GM18867 (cell line): ENCODE measurements around the gene BCL2L13.
"Not testable (repeated sequence)": the region's sequence is repeated elsewhere in the genome, so short reads cannot be mapped to it uniquely, and the experiment has no call there.

Experiments
- ATAC-seq: cut with Tn5 transposase; IDR thresholded peaks from one replicate; pipeline ENCODE4 v1.9.1; 2021; ENCODE audit warnings: mild to moderate bottlenecking, moderate library complexity; ENCODE audit not compliant: unreplicated experiment

The BCL2L13 gene

DNA sequence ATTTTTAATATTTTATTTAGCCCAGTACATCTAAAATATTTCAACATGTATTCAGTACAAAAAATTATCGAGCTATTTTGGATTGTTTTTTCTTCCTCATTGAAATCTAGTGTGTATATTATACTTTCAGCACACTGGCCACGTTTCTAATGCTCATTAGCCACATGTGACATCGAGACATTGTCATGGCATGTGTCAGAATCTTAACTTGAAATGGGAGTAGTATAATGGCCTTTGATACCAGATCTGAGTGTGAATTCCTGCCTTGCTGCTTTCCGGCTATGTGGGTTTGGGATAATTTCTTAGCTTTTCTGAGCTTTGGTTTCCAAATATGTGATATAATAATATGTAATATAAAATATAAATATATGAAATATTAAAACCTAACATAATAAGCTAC, 54.3 kb downstream of the BCL2L13 start:
- no peak for ATAC-seq

DNA sequence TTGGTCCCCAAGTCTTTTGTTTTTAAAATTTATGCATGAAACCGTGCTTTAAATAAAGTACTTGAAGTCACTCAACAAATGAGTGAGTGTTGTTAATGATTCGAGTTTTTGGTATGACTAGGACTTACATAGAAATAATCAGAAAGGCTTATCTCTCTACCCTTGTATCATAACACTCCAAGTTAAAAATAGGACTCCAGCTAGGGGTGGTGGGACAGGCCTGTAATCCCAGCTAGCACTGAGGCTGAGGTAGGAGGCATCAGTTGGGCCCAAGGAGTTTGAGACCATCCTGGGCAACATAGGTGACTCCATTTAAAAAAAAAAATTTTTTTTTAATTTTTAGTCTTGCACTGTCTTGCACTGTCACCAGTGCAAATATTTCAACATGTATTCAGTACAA, 55.6 kb downstream of the BCL2L13 start:
- ATAC-seq, result no peak

GRCh38 chr22:17694752-17695151, 56.2 kb downstream of the BCL2L13 start:
- ATAC-seq, result no peak

- no peak for ATAC-seq
Observed at GRCh38 chr22:17695986-17696385, 57.4 kb downstream of the BCL2L13 start.

- not testable (repeated sequence) for ATAC-seq
Observed at GRCh38 chr22:17697196-17697595, 58.6 kb downstream of the BCL2L13 start.

DNA sequence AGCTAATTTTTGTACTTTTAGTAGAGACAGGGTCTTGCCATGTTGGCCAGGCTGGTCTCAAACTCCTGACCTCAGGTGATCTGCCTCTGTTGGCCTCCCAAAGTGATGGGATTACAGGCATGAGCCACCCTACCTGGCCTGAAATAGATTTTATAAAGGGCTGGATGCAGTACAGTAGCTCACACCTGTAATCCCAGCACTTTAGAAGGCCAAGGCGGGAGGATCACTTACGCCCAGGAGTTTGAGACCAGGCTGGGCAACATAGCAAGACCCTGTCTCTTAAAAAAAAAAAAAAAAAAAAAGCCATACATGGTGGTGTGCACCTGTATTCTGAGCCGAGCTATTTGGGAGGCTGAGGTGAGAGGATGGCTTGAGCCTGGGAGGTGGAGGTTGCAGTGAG, 59.7 kb downstream of the BCL2L13 start:
- ATAC-seq, result not testable (repeated sequence)

DNA sequence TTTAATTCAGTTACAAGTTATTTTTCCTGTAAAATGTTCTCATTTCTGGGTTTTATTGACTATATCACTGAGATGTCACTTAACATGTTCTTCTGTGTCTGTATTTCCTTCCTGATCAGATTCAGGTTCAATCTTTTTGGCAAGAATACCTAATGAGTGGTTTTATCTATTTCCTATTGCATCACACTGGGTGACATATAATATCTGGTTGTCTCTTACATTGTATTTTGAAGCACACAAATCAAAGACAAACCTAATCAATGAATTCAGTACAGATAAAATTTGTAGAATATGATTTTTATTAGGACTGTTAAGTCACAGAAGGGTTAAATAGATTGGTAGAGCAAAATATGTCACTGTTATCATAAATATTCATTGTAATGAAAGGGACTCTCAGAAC, 60.4 kb downstream of the BCL2L13 start:
- ATAC-seq, result no peak

GRCh38 chr22:17699696-17700340, 61.3 kb downstream of the BCL2L13 start:
- ATAC-seq, result no peak

DNA sequence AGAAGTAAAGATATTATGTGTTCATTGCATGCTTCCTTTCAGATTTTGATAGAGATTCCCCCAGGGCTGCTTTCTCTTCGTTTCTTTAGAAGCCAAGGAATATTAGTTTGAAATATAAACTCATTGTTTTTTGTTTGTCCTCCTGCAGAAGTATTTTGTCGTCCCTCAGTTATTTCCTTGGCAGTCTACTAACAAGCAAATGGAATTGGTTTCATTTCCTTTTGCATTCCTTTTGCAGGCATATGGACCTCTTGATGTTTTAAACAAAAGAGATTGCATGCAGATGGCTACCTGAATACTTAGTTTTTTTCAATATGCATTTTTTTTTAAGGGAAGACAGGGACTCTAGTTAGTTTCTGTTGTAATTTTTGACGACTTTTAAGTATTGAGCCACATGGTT, 62.2 kb downstream of the BCL2L13 start:
- no peak for ATAC-seq

DNA sequence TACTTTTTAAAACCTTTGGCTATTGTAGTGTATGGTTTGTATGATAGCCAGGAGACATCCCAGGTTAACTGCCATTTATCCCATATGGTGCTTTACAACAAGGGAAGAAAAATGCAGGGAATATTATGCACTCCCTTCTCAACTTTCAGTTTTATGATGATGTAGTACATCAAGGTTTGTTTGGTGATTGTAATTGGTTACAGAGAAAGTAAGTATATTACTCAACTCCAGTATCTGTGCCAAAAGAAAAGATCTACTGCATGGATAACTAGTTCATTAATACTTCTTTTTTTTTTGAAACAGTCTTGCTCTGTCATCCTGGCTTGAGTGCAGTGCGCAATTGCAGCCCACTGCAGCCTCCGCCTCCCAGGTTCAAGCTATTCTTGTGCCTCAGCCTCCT, 65.3 kb downstream of the BCL2L13 start:
- ATAC-seq, result no peak

DNA sequence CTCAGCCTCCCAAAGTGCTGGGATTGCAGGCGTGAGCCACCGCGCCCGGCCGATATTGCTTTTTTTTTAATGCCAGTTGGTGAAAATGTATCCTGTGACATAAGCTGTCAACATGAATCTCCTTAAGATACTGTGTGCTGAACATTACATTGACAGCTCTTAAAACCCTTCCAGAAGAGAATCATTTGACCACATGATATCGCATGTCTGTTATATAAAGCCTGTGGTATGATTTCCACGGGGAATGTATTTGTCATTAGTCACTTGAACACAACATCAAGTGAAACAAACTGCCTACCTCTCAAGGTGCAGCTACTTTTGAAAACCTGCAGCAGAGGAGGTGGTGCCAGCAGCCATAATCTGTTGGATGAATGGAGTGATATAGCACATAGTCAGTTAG, 67.0 kb downstream of the BCL2L13 start:
- ATAC-seq, result no peak

- ATAC-seq, result peak; percentile 76
Observed at GRCh38 chr22:17705951-17706900, 67.7 kb downstream of the BCL2L13 start.

DNA sequence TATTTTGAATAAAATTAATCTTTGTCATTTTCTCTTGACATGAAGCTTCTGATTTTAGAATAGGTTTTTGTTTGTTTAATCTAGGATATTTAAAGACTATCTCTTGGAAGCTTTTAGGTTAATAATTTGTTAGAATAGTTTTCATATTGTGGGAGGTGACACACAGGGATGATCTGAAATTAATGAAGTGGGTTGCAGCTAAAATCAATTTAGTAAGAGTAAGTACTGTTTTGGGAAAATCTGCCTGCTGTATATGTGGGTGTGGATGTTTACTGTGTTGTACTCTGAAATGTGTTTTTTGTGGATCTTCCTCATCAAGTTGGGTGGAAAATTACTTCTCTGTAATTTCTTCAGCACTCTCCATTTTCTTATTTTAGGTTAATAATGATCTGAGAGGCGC, 68.4 kb downstream of the BCL2L13 start:
- no peak for ATAC-seq

DNA sequence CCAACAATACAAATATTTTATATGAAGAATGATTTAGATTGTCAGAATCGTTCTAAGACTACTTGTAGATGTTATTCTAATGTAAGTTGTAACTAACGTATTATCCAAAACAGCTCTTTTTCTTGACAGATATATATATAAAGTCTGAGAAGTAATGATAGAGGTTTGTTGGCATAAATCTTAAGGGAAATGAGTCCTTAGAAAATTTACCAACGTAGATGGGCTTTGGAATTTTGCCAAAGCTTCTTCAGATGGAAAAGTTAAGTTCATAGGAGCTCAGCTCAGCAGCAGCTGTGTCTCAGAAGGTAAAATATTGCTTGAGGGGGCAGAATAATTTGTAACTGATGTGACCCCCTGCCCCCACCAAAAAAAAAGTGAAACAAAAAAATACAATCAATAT, 69.0 kb downstream of the BCL2L13 start:
- no peak for ATAC-seq

DNA sequence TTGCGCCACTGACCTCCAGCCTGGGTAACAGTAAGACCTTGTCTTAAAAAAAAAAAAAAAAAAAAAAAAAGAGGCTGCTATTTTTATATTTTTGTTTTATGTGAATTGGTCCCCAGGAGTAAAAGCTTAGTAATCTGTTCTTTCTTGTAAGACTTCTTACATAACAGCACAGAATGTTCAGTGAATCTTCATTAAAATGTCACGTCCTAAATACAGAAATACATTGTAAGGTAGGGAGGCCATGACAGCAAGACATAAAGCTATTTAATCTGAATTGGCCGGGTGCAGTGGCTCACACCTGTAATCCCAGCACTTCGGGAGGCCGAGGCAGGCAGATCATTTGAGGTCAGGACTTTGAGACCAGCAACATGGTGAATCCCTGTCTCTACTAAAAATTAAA, 71.5 kb downstream of the BCL2L13 start:
- ATAC-seq, result no peak

- ATAC-seq, result no peak
Observed at GRCh38 chr22:17712441-17712840, 73.9 kb downstream of the BCL2L13 start.

GRCh38 chr22:17716529-17716928, 78.0 kb downstream of the BCL2L13 start:
- ATAC-seq, result no peak

- ATAC-seq, result no peak
Observed at GRCh38 chr22:17717708-17718107, 79.2 kb downstream of the BCL2L13 start.

DNA sequence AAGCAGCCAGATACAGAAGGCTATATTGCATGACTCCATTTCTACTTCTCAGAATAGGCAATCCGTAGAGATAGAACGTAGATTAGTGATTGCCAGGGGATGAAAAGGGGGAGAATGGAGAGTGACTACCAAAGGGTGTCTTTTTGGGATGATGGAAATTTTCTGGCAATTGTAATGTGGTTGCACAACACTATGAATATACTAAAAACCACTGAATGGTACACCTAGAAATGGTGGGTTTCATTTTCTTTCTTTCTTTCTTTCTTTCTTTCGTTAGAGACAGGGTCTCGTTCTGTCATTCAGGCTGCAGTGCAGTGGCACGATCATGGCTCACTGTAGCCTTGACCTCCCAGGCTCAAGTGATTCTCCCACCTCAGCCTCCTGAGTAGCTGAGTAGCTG, 81.4 kb downstream of the BCL2L13 start:
- ATAC-seq, result no peak

DNA sequence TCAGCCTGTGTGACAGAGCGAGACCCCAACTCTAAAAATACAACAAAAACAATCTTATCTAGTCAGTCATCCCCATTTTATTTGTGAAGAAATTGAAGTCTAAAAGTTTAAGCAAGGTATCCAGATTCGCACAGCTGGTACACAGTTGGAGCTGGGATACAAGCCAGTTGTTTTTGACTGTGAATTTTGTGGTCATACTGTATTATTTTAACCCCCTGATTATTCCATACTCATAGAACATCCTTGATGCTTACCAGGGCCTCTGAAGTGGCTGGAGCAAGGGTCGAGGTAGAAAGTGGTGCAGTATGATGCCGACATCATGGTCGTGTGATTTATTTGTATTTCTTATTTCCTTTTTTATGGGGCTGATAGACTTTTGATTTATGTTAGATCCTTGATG, 85.7 kb downstream of the BCL2L13 start:
- no peak for ATAC-seq

- no peak for ATAC-seq
Observed at GRCh38 chr22:17724678-17725499, 86.3 kb downstream of the BCL2L13 start.

DNA sequence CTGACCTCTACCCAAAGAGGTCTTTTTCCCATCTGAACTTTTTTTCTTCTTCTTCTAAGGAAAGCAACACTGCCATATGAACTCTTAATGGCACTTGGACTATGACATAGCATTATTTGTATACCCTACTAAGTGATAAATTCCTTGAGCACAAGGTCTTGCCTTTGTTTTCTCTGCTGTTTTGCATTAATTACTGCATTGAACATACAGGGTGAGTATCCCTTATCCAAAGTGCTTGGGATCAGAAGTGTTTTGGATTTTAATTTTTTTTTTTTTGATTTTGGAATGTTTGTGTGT, 86.9 kb downstream of the BCL2L13 start:
- ATAC-seq, result no peak
